ENCODE results near the gene ALDOC.

Gene ALDOC

DNA sequence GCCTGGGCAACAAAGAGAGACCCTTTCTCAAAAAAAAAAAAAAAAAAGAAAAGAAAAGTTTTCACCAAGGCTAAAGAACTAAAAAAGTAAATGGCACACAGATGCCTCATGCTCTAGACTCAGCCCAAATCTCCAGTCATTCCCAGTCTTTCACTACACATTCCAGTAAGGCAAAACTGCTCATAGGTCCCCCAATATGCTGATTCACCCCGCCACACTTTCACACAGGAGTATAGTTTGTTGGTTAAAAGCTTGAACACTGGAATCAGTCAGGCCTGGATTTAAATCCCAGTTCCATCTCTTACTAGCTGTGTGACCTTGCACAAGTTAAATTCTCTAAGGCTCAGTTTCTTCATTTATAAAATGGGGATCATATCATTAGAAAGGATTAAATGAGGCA, 7.2 kb downstream of the ALDOC start:
- peaks cover 48% of the 10 kb centered on the region for H3K79me2 ChIP-seq (ENCODE audit: insufficient read depth, low read depth)
- H3K27ac ChIP-seq, result no peak overlapping the region
- H3K36me3 ChIP-seq (ENCODE audit: insufficient read depth), result no peaks in the 10 kb centered on the region
- no peak overlapping the region for H3K9ac ChIP-seq
- H3K4me1 ChIP-seq (ENCODE audit: low read depth, poor library complexity, severe bottlenecking), result peaks cover 34% of the 10 kb centered on the region
- no peak overlapping the region for H2AFZ ChIP-seq (ENCODE audit: low read depth)
- no peaks in the 10 kb centered on the region for H4K20me1 ChIP-seq (ENCODE audit: insufficient read depth)
- peak overlapping the region; percentile 60; the same call in 1 of the 2 replicates for H3K4me2 ChIP-seq
- TF ChIP-seq, protein P1, sequence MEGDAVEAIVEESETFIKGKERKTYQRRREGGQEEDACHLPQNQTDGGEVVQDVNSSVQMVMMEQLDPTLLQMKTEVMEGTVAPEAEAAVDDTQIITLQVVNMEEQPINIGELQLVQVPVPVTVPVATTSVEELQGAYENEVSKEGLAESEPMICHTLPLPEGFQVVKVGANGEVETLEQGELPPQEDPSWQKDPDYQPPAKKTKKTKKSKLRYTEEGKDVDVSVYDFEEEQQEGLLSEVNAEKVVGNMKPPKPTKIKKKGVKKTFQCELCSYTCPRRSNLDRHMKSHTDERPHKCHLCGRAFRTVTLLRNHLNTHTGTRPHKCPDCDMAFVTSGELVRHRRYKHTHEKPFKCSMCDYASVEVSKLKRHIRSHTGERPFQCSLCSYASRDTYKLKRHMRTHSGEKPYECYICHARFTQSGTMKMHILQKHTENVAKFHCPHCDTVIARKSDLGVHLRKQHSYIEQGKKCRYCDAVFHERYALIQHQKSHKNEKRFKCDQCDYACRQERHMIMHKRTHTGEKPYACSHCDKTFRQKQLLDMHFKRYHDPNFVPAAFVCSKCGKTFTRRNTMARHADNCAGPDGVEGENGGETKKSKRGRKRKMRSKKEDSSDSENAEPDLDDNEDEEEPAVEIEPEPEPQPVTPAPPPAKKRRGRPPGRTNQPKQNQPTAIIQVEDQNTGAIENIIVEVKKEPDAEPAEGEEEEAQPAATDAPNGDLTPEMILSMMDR (conservative IDR thresholded peaks at IDR 0.05; ENCODE audit: low read depth, low read length), result no peak
- no peak overlapping the region for H3K4me3 ChIP-seq (IDR thresholded peaks at IDR 0.05; ENCODE audit: insufficient read depth, low read depth, low read length)
- H3K27me3 ChIP-seq (ENCODE audit: insufficient read depth, low read depth), result no peaks in the 10 kb centered on the region

DNA sequence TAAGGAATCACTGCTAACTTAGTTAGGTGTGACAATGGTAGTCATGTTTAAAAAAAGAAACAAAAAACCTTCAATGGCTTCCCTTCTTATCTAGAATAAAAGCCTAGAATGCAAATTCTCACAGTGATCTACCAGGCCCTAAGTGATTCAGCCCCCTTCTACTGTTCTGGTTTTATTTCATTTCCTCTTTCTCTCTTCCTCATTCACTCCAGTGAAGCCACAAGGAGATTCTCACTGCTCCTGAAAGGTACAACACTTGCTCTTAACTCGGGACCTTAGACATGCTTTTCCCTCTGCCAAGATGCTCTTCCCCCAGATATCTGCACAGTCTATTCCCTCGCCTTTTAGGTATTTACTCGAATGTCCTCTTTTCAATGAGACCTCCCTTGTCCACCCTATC, 9.1 kb downstream of the ALDOC start:
- Histone ChIP-seq H3K4me2 (no peak overlapping the region), H4K20me1 (ENCODE audit: insufficient read depth) (no peaks in the 10 kb centered on the region)

DNA sequence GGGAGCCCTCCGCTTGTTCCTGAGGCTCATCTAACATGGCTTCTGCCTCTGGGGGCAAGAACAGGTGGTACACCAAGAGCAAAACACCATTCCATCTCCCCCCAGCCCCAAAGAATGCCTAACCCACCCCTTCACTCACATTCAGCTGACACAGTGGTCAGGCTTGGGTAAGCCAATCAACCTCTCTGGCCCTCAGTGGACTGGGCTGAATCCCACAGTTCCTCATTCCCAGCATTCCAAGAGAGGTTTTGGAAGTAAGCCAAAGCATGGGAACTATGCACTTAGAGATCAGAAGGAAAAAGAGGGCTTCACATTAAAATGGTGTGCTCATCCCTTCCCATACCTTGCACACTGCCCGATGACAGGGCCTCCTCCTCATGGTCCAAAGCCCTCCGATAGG, 13.2 kb downstream of the ALDOC start:
- Histone ChIP-seq H3K4me3 (IDR thresholded peaks at IDR 0.05; ENCODE audit: insufficient read depth, low read depth, low read length) (no peak overlapping the region), H3K27ac (no peak overlapping the region), H3K36me3 (ENCODE audit: insufficient read depth) (peaks cover 4% of the 10 kb centered on the region; the same call in 1 of the 2 replicates), H3K27me3 (ENCODE audit: insufficient read depth, low read depth) (no peaks in the 10 kb centered on the region), H3K79me2 (ENCODE audit: insufficient read depth, low read depth) (peaks cover 23% of the 10 kb centered on the region; the same call in 1 of the 2 replicates), H3K4me1 (ENCODE audit: low read depth, poor library complexity, severe bottlenecking) (peaks cover 7% of the 10 kb centered on the region), H2AFZ (ENCODE audit: low read depth) (no peak overlapping the region), H3K9ac (no peak overlapping the region), H3K4me2 (no peak overlapping the region), H4K20me1 (ENCODE audit: insufficient read depth) (no peaks in the 10 kb centered on the region)
- TF ChIP-seq, protein P1 (conservative IDR thresholded peaks at IDR 0.05; ENCODE audit: low read depth, low read length), result no peak

More for the DNA sequence above, 9.1 kb downstream of the ALDOC start:
- Histone ChIP-seq H2AFZ (ENCODE audit: low read depth) (no peak overlapping the region), H3K9ac (no peak overlapping the region), H3K27ac (no peak overlapping the region), H3K36me3 (ENCODE audit: insufficient read depth) (no peaks in the 10 kb centered on the region), H3K4me3 (IDR thresholded peaks at IDR 0.05; ENCODE audit: insufficient read depth, low read depth, low read length) (no peak overlapping the region), H3K4me1 (ENCODE audit: low read depth, poor library complexity, severe bottlenecking) (peaks cover 34% of the 10 kb centered on the region), H3K27me3 (ENCODE audit: insufficient read depth, low read depth) (no peaks in the 10 kb centered on the region), H3K79me2 (ENCODE audit: insufficient read depth, low read depth) (peaks cover 48% of the 10 kb centered on the region)
- TF ChIP-seq, protein P1 (conservative IDR thresholded peaks at IDR 0.05; ENCODE audit: low read depth, low read length), result no peak

DNA sequence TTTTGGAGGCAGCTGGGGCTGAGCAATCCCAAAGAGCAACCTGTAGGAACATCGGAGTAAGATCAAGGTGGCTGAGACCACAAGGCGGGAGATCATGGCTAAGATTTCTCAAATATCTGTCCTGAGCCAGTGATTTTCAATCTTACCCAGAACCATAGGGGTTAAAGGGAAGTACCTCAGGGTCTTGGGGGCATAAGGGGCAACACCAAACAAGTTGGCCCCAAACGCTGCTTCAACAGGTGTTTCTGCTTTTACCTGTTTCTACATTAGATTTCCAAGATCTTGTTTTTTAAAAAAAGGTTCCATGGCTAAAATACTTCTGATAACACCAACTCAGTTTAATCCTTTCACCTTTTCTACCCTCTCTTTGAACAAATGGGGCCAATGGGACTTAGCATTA, 21.7 kb downstream of the ALDOC start:
- Histone ChIP-seq H3K4me1 (ENCODE audit: low read depth, poor library complexity, severe bottlenecking) (peaks cover 26% of the 10 kb centered on the region), H3K36me3 (ENCODE audit: insufficient read depth) (no peaks in the 10 kb centered on the region; the same call in 1 of the 2 replicates)

More for the DNA sequence above, 21.7 kb downstream of the ALDOC start:
- Histone ChIP-seq H3K79me2 (ENCODE audit: insufficient read depth, low read depth) (no peaks in the 10 kb centered on the region), H3K27ac (no peak overlapping the region), H3K27me3 (ENCODE audit: insufficient read depth, low read depth) (0 out of 2 replicates have a peak, but pooled peaks cover 8% of the 10 kb centered on the region), H3K4me3 (IDR thresholded peaks at IDR 0.05; ENCODE audit: insufficient read depth, low read depth, low read length) (no peak overlapping the region), H3K4me2 (no peak overlapping the region), H2AFZ (ENCODE audit: low read depth) (no peak overlapping the region), H4K20me1 (ENCODE audit: insufficient read depth) (no peaks in the 10 kb centered on the region), H3K9ac (no peak overlapping the region)
- TF ChIP-seq, protein P1 (conservative IDR thresholded peaks at IDR 0.05; ENCODE audit: low read depth, low read length), result no peak

Data from KMS-11 (cell line).